ENCODE measurements around the gene THEM4. TPM values are rescaled to one million over a fixed set of nuclear protein-coding genes. Genes with fewer than 3 reads are reported as not detected.

The THEM4 gene
- total RNA-seq, 1 experiment from 2014 or later = 1.2 TPM

DNA sequence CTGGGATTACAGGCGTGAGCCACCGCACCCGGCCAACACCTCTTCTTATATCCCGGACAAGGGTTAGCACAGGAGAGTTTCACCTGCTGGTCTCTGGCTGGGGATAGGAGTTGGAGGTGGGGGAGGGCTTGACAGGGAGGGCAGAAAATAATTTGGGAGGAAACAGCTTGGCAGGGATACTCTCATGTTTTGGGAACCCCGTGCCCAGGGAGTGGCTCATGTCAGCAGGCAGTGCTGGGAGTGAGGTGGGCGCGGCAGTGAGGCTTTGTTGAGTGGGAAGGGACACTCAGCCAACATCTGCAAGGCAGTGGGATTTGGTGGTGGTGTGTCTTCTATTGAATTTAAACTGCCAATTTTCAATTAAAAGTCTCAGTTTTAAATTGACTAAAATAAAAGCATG lies 54.7 kb downstream of the THEM4 start:
- no peak overlapping the region for H3K27ac ChIP-seq (ENCODE audit: low read depth, low read length, poor library complexity, severe bottlenecking)
- POLR2A ChIA-PET (ENCODE audit: low non-redundant PET) = no interaction called here
- CTCF ChIA-PET = interaction anchor here (0.7 kb wide), 1 partner anchor 95 kb away, joined by 6 read pairs; no protein-coding TSS in a partner anchor
- no peak for DNase-seq (ENCODE audit: low spot score)
- peaks cover 33% of the 10 kb centered on the region for H3K27me3 ChIP-seq (replicated peaks; ENCODE audit: insufficient read depth, low read depth, low read length, poor library complexity)
- no peaks in the 10 kb centered on the region for H3K9me3 ChIP-seq (ENCODE audit: low read depth, low read length, poor library complexity, severe bottlenecking)
- H3K4me3 ChIP-seq (ENCODE audit: low read depth, low read length, poor library complexity, severe bottlenecking) = no peak overlapping the region
- no peaks in the 10 kb centered on the region for H3K36me3 ChIP-seq (ENCODE audit: insufficient read depth, low read length, poor library complexity, severe bottlenecking)
- no TSS peak for BruUV-seq (replicated peaks)
- TF ChIP-seq, protein P1, sequence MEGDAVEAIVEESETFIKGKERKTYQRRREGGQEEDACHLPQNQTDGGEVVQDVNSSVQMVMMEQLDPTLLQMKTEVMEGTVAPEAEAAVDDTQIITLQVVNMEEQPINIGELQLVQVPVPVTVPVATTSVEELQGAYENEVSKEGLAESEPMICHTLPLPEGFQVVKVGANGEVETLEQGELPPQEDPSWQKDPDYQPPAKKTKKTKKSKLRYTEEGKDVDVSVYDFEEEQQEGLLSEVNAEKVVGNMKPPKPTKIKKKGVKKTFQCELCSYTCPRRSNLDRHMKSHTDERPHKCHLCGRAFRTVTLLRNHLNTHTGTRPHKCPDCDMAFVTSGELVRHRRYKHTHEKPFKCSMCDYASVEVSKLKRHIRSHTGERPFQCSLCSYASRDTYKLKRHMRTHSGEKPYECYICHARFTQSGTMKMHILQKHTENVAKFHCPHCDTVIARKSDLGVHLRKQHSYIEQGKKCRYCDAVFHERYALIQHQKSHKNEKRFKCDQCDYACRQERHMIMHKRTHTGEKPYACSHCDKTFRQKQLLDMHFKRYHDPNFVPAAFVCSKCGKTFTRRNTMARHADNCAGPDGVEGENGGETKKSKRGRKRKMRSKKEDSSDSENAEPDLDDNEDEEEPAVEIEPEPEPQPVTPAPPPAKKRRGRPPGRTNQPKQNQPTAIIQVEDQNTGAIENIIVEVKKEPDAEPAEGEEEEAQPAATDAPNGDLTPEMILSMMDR (conservative IDR thresholded peaks at IDR 0.05; ENCODE audit: low read depth, low read length) = no peak
- TF ChIP-seq EZH2 (IDR thresholded peaks at IDR 0.05; ENCODE audit: borderline replicate concordance, low read depth, low read length, poor library complexity, severe bottlenecking) = no peak
- intact Hi-C loops (cut with micrococcal nuclease; ENCODE audit: unreplicated experiment) = no loop called here
- H3K4me1 ChIP-seq (ENCODE audit: insufficient read depth, low read length, poor library complexity, severe bottlenecking) = no peaks in the 10 kb centered on the region

DNA sequence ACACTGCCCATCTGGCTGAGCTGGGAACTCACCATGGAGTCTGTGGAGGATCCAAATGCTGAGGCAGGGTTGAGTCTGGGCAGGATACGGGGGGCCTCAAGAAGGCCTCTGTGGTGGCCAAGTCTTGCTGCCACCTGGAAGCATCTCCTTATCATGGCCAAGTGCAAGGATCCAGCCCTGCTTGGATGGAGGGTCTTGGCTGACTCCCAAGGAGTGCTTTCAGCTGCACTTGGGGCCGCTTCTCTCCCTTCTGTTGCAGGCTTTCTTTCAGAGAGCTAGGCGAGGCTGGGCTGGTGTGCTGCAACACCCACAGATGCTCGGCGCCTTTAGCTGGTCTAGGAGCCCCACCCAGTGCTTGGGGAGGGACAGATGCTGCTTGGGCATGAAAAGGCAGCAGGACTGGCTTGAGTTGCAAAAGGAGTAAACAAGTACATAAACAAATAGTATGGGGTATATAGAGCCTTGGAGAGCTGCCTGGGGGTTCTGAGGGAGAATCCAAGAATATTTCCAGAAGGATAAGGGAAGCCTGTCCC lies 55.8 kb downstream of the THEM4 start, which contains the start of gene THEM5:
THEM5 (minus strand) TSS at position 302 of the 533 bp plus-strand sequence; CDS start at position 155, 147 bp downstream.
- CTCF ChIA-PET = no interaction called here
- BruUV-seq (replicated peaks) = no TSS peak
- H3K36me3 ChIP-seq (ENCODE audit: insufficient read depth, low read length, poor library complexity, severe bottlenecking) = no peaks in the 10 kb centered on the region
- POLR2A ChIA-PET (ENCODE audit: low non-redundant PET) = interaction anchor here (0.6 kb wide), 1 partner anchor 21 kb away, joined by 3 read pairs; no protein-coding TSS in a partner anchor
- no peaks in the 10 kb centered on the region for H3K4me1 ChIP-seq (ENCODE audit: insufficient read depth, low read length, poor library complexity, severe bottlenecking)
- no peak for TF ChIP-seq EZH2 (IDR thresholded peaks at IDR 0.05; ENCODE audit: borderline replicate concordance, low read depth, low read length, poor library complexity, severe bottlenecking)
- TF ChIP-seq, protein P1 (conservative IDR thresholded peaks at IDR 0.05; ENCODE audit: low read depth, low read length) = no peak
- no peaks in the 10 kb centered on the region for H3K9me3 ChIP-seq (ENCODE audit: low read depth, low read length, poor library complexity, severe bottlenecking)
- intact Hi-C loops (cut with micrococcal nuclease; ENCODE audit: unreplicated experiment) = no loop called here
- DNase-seq (ENCODE audit: low spot score) = no peak
- no peak within 1 kb of the TSS for H3K4me3 ChIP-seq (ENCODE audit: low read depth, low read length, poor library complexity, severe bottlenecking)
- no peak within 1 kb of the TSS for H3K27ac ChIP-seq (ENCODE audit: low read depth, low read length, poor library complexity, severe bottlenecking)
- peaks cover 45% of the 10 kb centered on the region for H3K27me3 ChIP-seq (replicated peaks; ENCODE audit: insufficient read depth, low read depth, low read length, poor library complexity)

DNA sequence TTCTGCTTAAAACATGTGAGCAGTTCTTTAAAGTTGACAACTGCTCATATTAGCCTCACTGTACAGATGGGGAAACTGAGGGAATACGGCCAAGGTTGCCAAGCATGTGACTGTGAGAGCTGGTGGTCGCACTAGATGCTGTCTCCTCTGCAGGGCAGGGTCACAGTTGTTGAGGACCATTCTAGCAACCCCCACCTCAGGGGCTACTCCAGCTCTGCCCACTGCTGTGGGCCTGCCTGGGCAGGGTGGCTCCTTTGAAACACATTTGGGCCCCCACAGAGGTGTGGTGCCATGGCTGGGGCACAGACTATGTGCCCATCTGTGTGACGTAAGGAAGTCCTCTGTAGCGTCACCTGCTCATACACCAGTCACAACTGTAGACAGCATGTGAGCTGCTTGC lies 56.6 kb downstream of the THEM4 start:
- Histone ChIP-seq H3K27me3 (replicated peaks; ENCODE audit: insufficient read depth, low read depth, low read length, poor library complexity) (peaks cover 52% of the 10 kb centered on the region), H3K4me3 (ENCODE audit: low read depth, low read length, poor library complexity, severe bottlenecking) (no peak overlapping the region), H3K36me3 (ENCODE audit: insufficient read depth, low read length, poor library complexity, severe bottlenecking) (no peaks in the 10 kb centered on the region), H3K4me1 (ENCODE audit: insufficient read depth, low read length, poor library complexity, severe bottlenecking) (no peaks in the 10 kb centered on the region), H3K9me3 (ENCODE audit: low read depth, low read length, poor library complexity, severe bottlenecking) (no peaks in the 10 kb centered on the region), H3K27ac (ENCODE audit: low read depth, low read length, poor library complexity, severe bottlenecking) (no peak overlapping the region)
- DNase-seq (ENCODE audit: low spot score) = no peak
- no peak for TF ChIP-seq EZH2 (IDR thresholded peaks at IDR 0.05; ENCODE audit: borderline replicate concordance, low read depth, low read length, poor library complexity, severe bottlenecking)
- TF ChIP-seq, protein P1 (conservative IDR thresholded peaks at IDR 0.05; ENCODE audit: low read depth, low read length) = no peak
- intact Hi-C loops (cut with micrococcal nuclease; ENCODE audit: unreplicated experiment) = no loop called here
- BruUV-seq (replicated peaks) = no TSS peak
- CTCF ChIA-PET = no interaction called here
- POLR2A ChIA-PET (ENCODE audit: low non-redundant PET) = no interaction called here

Measured in A673 (cell line).